HepG2 (cell line): Measurements from ENCODE around the gene CYB561. TPM values are rescaled to one million over a fixed set of nuclear protein-coding genes. Genes with fewer than 3 reads are reported as not detected.

Experiments used
- ATAC-seq: fragments of 200-7000 bp; cut with Tn5 transposase; 3 replicates; pipeline ENCODE4 v1.9.1; 2020; ENCODE audit warnings: mild to moderate bottlenecking, moderate library complexity
- BruUV-seq: library from RNA; stranded (reverse); fragments of 400-500 nt; replicated peaks from 2 replicates; lab custom pipeline; 2021; lab: Mats Ljungman, UMichigan
- CTCF ChIA-PET: fragments of 300-600 bp; formaldehyde crosslinking; extraction: SDS; loops from one replicate; lab custom pipeline; 2021; ENCODE audit warnings: low total read pairs, inconsistent platforms, low intra/inter-chr PET ratio; lab: Yijun Ruan, JAX
- POLR2A ChIA-PET: fragments of 350-600 bp; sonication (Branson Sonifier 250); formaldehyde crosslinking; loops from one replicate; lab custom pipeline; 2020; ENCODE audit warnings: antibody characterized with exemption, inconsistent platforms; lab: Yijun Ruan, JAX
- DNase-seq: peaks from one replicate; pipeline ENCODE4 v3.0.0-alpha.2; 2015; ENCODE audit warnings: low spot score
- FAIRE-seq: peaks from 3 replicates; lab custom pipeline; 2011; peaks lifted over from hg19 to GRCh38; lab: Jason Lieb, UNC
- H2AFZ ChIP-seq: one replicate; pipeline ENCODE4 v1.6.1; 2011; ENCODE audit warnings: low read length, inconsistent platforms
- H3K27ac ChIP-seq: fragments of 300-600 bp; 3 replicates; pipeline ENCODE4 v1.8.0; 2011; ENCODE audit warnings: mixed run types, mild to moderate bottlenecking, mixed read lengths, low read length, inconsistent platforms; ENCODE audit not compliant: insufficient read depth; ENCODE audit errors: extremely low read length
- H3K27me3 ChIP-seq, 2 experiments: fragments of 200-600 bp in 1 of 2; 2 replicates in 1 of 2; 3 replicates in 1 of 2; pipeline versions ENCODE4 v1.6.0 to v1.8.0; 2011; ENCODE audit warnings: low read length in 2 of 2, mild to moderate bottlenecking in 2 of 2, moderate library complexity in 2 of 2, inconsistent platforms in 1 of 2; ENCODE audit not compliant: insufficient read depth in 2 of 2, control insufficient read depth in 1 of 2
- H3K36me3 ChIP-seq, 2 experiments: fragments of 200-600 bp in 1 of 2; replicated peaks in 1 of 2; 2 replicates in 1 of 2; 3 replicates in 1 of 2; pipeline versions ENCODE4 v1.5.1 to v1.8.0; 2011; ENCODE audit warnings: low read length in 2 of 2, inconsistent platforms in 1 of 2; ENCODE audit not compliant: insufficient read depth in 2 of 2, control insufficient read depth in 1 of 2
- H3K4me1 ChIP-seq: 2 replicates; pipeline ENCODE4 v1.5.1; 2012; ENCODE audit warnings: low read length, inconsistent platforms; ENCODE audit not compliant: insufficient read depth
- H3K4me2 ChIP-seq: 2 replicates; pipeline ENCODE4 v1.6.0; 2011; ENCODE audit warnings: low read depth, low read length, inconsistent platforms
- H3K4me3 ChIP-seq, 3 experiments: fragments of 200-600 bp in 1 of 3; sonication (generic), shearing (Covaris generic) in 1 of 3; replicated peaks in 1 of 3; 2 replicates each; pipeline ENCODE4 v1.5.1; 2011 to 2016; ENCODE audit warnings: low read length in 3 of 3, inconsistent platforms in 2 of 3, low read depth in 2 of 3, mild to moderate bottlenecking in 2 of 3, control low read depth in 1 of 3, mixed read lengths in 1 of 3; ENCODE audit not compliant: insufficient read depth in 1 of 3
- H3K79me2 ChIP-seq: one replicate; pipeline ENCODE4 v1.6.1; 2011; ENCODE audit warnings: low read length, inconsistent platforms; ENCODE audit not compliant: insufficient read depth
- H3K9ac ChIP-seq: 2 replicates; pipeline ENCODE4 v1.6.0; 2011; ENCODE audit warnings: mild to moderate bottlenecking, low read depth, low read length, inconsistent platforms; ENCODE audit not compliant: insufficient read depth
- H3K9me3 ChIP-seq: 2 replicates; pipeline ENCODE4 v1.5.1; 2012; ENCODE audit warnings: mild to moderate bottlenecking, low read length
- H4K20me1 ChIP-seq: 2 replicates; pipeline ENCODE4 v1.6.0; 2011; ENCODE audit warnings: inconsistent platforms, mild to moderate bottlenecking, low read length, moderate library complexity; ENCODE audit not compliant: insufficient read depth
- CHCHD3 ChIP-seq: sonication (generic); formaldehyde crosslinking; IDR thresholded peaks from 2 replicates; pipeline ENCODE4 v1.8.0; 2022; ENCODE audit warnings: mild to moderate bottlenecking, missing genetic modification reagents, moderate library complexity
- CSRNP1 ChIP-seq: sonication (generic); formaldehyde crosslinking; IDR thresholded peaks from 2 replicates; pipeline ENCODE4 v1.8.1; 2023; ENCODE audit warnings: mild to moderate bottlenecking, missing genetic modification reagents
- ELK4 ChIP-seq: sonication (generic); formaldehyde crosslinking; IDR thresholded peaks from 2 replicates; pipeline ENCODE4 v1.9.0; 2021; ENCODE audit warnings: missing genetic modification reagents, borderline replicate concordance
- MIXL1 ChIP-seq: IDR thresholded peaks from 2 replicates; pipeline ENCODE4 v1.6.1; 2016
- NCOA2 ChIP-seq: sonication (generic); formaldehyde crosslinking; IDR thresholded peaks from 2 replicates; pipeline ENCODE4 v1.8.0; 2022; ENCODE audit warnings: inconsistent platforms
- PRDM15 ChIP-seq: sonication (generic); formaldehyde crosslinking; IDR thresholded peaks from 2 replicates; pipeline ENCODE4 v1.4.0; 2020; ENCODE audit warnings: missing genetic modification reagents
- SMAD1 ChIP-seq: sonication (generic); formaldehyde crosslinking; IDR thresholded peaks from 2 replicates; pipeline ENCODE4 v1.4.0; 2020; ENCODE audit warnings: missing genetic modification reagents, low read depth, mild to moderate bottlenecking, borderline replicate concordance
- ZFP91 ChIP-seq: sonication (generic); formaldehyde crosslinking; IDR thresholded peaks from 2 replicates; pipeline ENCODE4 v1.9.0; 2022; ENCODE audit warnings: missing genetic modification reagents, mild to moderate bottlenecking, borderline replicate concordance
- ZNF10 ChIP-seq: sonication (generic); formaldehyde crosslinking; IDR thresholded peaks from 2 replicates; pipeline ENCODE4 v1.4.0; 2020; ENCODE audit warnings: mild to moderate bottlenecking, low read depth, missing genetic modification reagents, borderline replicate concordance
- WGBS: methylation state at CpG from one replicate; pipeline ENCODE4 v1.1.6; 2017; ENCODE audit warnings: low lambda C conversion rate; 5-methylcytosine and 5-hydroxymethylcytosine counted together
- in situ Hi-C: cut with HindIII; loops from 2 replicates; pipeline ENCODE4 v1.10.0; 2017; ENCODE audit warnings: low pct_unique_long_range_greater_than_20kb; ENCODE audit not compliant: extremely low pct_ligation_motif_present
- intact Hi-C: fragments of 100-400 bp; cut with micrococcal nuclease; formaldehyde crosslinking; loops from one replicate; pipeline ENCODE4 v1.10.0; 2022; ENCODE audit not compliant: unreplicated experiment
- polyA plus RNA-seq, 8 experiments: library from polyadenylated mRNA; depleted of rRNA in 3 of 8; stranded (reverse) in 7 of 8; unstranded in 1 of 8; fragments of >200 nt; fragmentation: Illumina TruSeq in 4 of 8; extraction: Trizol in 4 of 8; gene quantifications; 2 replicates each; pipeline versions ENCODE4 v1.2.1 to v1.2.3, GENCODE V29; 2011 to 2016; ENCODE audit warnings: low read depth in 4 of 8, missing spikeins in 1 of 8, mixed read lengths in 1 of 8; ENCODE audit not compliant: insufficient read depth in 1 of 8
- total RNA-seq, 5 experiments: library from RNA; depleted of rRNA; stranded (reverse); fragments of >200 nt; fragmentation: Illumina TruSeq; extraction: Trizol; gene quantifications; 2 replicates each; pipeline ENCODE4 v1.2.3, GENCODE V29; 2016; ENCODE audit warnings: low read depth in 1 of 5
- TF ChIP-seq, protein P1 (sequence below): IDR thresholded peaks from 2 replicates; pipeline ENCODE4 v1.6.1; 2016
- TF ChIP-seq, protein P2 (sequence below), 2 experiments: fragments of 450-650 bp in 1 of 2; sonication (generic) in 1 of 2; formaldehyde crosslinking; IDR thresholded peaks; 2 replicates each; pipeline versions ENCODE4 v1.5.0 to v1.8.0; 2020 to 2022; ENCODE audit warnings: mild to moderate bottlenecking in 1 of 2, missing genetic modification reagents in 1 of 2

CYB561 gene
- total and polyA plus RNA-seq, 2 of the 13 experiments (the other 11 are each of a cell fraction or from before 2014, with no cell fraction given), result 1.5 to 6.7 TPM

- DNase-seq, result peak; percentile 81
- intact Hi-C loops, result no loop called here
- in situ Hi-C loops, result no loop called here
- TF ChIP-seq, protein P1, sequence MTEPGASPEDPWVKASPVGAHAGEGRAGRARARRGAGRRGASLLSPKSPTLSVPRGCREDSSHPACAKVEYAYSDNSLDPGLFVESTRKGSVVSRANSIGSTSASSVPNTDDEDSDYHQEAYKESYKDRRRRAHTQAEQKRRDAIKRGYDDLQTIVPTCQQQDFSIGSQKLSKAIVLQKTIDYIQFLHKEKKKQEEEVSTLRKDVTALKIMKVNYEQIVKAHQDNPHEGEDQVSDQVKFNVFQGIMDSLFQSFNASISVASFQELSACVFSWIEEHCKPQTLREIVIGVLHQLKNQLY, result peak; percentile 20; the same call in 1 of the 2 replicates
- TF ChIP-seq SMAD1 (CRISPR knock-in tag) (no peak), CHCHD3 (no peak), ZNF10 (CRISPR knock-in tag) (no peak), ELK4 (no peak), PRDM15 (CRISPR knock-in tag) (no peak), MIXL1 (CRISPR knock-in tag) (peak; percentile 53; the same call in 1 of the 2 replicates), NCOA2 (CRISPR knock-in tag) (peak; percentile 30; the same call in 1 of the 2 replicates), ZFP91 (peak; percentile 10; the same call in 1 of the 2 replicates), CSRNP1 (CRISPR knock-in tag) (0 out of 2 replicates have a peak, but pooled peaks have one; percentile 48)
- TF ChIP-seq, protein P2, sequence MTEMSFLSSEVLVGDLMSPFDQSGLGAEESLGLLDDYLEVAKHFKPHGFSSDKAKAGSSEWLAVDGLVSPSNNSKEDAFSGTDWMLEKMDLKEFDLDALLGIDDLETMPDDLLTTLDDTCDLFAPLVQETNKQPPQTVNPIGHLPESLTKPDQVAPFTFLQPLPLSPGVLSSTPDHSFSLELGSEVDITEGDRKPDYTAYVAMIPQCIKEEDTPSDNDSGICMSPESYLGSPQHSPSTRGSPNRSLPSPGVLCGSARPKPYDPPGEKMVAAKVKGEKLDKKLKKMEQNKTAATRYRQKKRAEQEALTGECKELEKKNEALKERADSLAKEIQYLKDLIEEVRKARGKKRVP (CRISPR knock-in tag; IDR thresholded peaks at IDR 0.05), result peak in 1 of 2 experiments; percentile 72; a peak in 1 of 4 replicates
These were observed 13.9 kb downstream of the CYB561 start for GRCh38 chr17:63431939-63432804.

More at GRCh38 chr17:63431939-63432804, 13.9 kb downstream of the CYB561 start:
- ChIA-PET POLR2A (interaction anchor here (0.9 to 2.4 kb wide), 4 partner anchors 88 to 341 kb away, joined by 4 to 11 read pairs (median 4); partner anchors contain the start of genes CCDC47, DDX42 and MAP3K3), CTCF (no interaction called here)
- no peaks in the 10 kb centered on the region for H4K20me1 ChIP-seq
- H3K79me2 ChIP-seq, result no peaks in the 10 kb centered on the region
- no peaks in the 10 kb centered on the region for H3K36me3 ChIP-seq
- no peaks in the 10 kb centered on the region for H3K9me3 ChIP-seq
- peak overlapping the region; percentile 63 for H3K27ac ChIP-seq
- H3K4me2 ChIP-seq, result peak overlapping the region; percentile 88
- peaks cover 72% of the 10 kb centered on the region for H3K4me1 ChIP-seq
- FAIRE-seq, result peak; percentile 97
- peak overlapping the region; percentile 43 for H2AFZ ChIP-seq
- ATAC-seq, result peak; percentile 72
- H3K9ac ChIP-seq, result peak overlapping the region; percentile 32; the same call in 1 of the 2 replicates
- BruUV-seq, result no TSS peak
- peaks cover 0 to 9% of the 10 kb centered on the region in 2 experiments; a peak in 2 of 5 replicates for H3K27me3 ChIP-seq
- H3K4me3 ChIP-seq, result peak overlapping the region; percentile 23 to 62 (median 39)
- WGBS, result 0% methylated on average over 15 of the region's 16 CpGs
